Fibroblast of pulmonary artery (primary cell): ENCODE measurements around the gene RGS6.

Experiments
- DNase-seq: peaks from one replicate; pipeline ENCODE4 v3.0.0-alpha.2; 2010; ENCODE audit warnings: low read depth
- H3K4me3 ChIP-seq: replicated peaks from 2 replicates; pipeline ENCODE4 v1.5.1; 2011; ENCODE audit warnings: low read depth, mild to moderate bottlenecking, control low read depth, low read length, moderate library complexity
- TF ChIP-seq, protein P1 (sequence below): IDR thresholded peaks from 2 replicates; pipeline ENCODE4 v1.5.1; 2011; ENCODE audit warnings: mild to moderate bottlenecking, control low read depth, low read length, inconsistent platforms; ENCODE audit errors: missing control alignments

The RGS6 gene

DNA sequence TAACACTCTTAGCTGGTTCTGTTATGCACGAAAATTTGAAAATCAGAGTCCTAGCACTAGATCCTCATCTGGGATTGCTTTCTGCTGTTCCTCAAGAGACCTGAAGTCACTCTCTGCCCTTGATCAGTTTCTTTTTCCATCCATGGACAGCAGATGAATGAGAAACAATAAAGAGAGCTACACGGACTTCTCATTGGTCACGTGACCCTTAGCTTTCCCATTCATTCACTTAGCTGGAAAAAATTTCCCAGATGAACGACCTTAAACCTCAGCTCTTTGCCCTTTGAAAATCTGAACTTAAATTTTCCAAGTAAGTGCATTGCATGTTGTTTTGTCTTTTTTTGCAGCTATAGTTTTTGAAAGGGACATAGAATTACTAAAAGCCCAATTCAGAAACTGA is 27.2 kb upstream of the RGS6 start:
- no peak overlapping the region for H3K4me3 ChIP-seq
- no peak for DNase-seq
- TF ChIP-seq, protein P1, sequence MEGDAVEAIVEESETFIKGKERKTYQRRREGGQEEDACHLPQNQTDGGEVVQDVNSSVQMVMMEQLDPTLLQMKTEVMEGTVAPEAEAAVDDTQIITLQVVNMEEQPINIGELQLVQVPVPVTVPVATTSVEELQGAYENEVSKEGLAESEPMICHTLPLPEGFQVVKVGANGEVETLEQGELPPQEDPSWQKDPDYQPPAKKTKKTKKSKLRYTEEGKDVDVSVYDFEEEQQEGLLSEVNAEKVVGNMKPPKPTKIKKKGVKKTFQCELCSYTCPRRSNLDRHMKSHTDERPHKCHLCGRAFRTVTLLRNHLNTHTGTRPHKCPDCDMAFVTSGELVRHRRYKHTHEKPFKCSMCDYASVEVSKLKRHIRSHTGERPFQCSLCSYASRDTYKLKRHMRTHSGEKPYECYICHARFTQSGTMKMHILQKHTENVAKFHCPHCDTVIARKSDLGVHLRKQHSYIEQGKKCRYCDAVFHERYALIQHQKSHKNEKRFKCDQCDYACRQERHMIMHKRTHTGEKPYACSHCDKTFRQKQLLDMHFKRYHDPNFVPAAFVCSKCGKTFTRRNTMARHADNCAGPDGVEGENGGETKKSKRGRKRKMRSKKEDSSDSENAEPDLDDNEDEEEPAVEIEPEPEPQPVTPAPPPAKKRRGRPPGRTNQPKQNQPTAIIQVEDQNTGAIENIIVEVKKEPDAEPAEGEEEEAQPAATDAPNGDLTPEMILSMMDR = no peak

GRCh38 chr14:71905860-71906259 is 26.4 kb upstream of the RGS6 start:
- TF ChIP-seq, protein P1 = no peak
- no peak for DNase-seq
- no peak overlapping the region for H3K4me3 ChIP-seq

DNA sequence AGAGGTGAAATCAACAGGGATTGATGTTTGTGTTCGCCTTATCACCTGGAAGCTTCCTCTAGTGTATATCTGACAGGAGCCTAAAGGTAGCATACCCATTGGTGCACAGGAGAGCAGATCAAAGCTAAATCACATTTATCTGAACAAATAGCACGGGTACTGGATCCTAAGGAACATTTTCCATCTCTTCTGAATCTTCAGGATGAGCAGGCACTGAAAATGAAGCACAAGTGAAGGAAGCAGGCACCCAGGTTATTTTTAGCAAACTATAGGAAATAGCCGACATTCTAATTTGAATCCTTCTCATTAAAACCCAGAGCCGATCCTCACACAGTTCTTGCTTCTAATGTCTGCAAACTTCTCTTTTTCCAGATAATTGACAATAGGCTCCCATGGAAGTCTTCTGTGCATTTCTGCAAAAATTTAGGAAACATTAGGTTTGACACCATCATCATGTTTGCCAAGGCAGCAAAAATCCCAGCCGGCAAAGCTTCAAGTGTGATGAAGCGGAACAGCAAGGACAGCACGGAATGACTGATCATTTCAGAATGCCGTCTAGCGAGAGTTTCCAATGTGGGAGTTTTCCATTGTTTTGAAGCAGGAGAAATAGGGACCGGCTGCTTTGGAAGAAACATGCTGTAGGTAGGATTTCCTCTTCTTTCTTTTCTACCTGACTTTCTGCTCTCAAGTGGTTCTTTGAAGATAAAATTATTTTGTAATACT is 24.3 kb upstream of the RGS6 start:
- TF ChIP-seq, protein P1 = no peak
- DNase-seq = no peak
- no peak overlapping the region for H3K4me3 ChIP-seq

GRCh38 chr14:71911669-71912068 is 20.6 kb upstream of the RGS6 start:
- DNase-seq = no peak
- TF ChIP-seq, protein P1 = no peak
- no peak overlapping the region for H3K4me3 ChIP-seq

DNA sequence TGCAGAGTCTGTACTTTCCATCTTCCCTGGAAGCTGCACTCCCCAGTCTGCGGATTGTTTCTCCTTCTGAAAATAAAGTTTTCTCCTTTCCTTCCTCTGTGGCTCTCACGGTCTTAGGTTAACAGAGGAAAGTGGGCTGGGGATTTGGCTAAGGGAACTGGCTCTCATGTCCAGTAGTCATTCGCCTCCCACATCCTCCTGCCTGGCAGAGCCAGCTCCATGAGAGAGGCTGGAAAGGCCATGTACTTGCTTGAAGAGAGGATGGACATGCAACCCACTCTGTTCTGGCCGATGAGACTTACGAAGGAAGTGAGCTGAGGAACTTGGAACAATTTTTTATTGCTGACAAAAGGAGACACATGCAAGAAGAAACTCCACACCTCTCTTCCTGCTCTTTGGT is 18.9 kb upstream of the RGS6 start:
- no peak for DNase-seq
- no peak overlapping the region for H3K4me3 ChIP-seq
- TF ChIP-seq, protein P1 = no peak

DNA sequence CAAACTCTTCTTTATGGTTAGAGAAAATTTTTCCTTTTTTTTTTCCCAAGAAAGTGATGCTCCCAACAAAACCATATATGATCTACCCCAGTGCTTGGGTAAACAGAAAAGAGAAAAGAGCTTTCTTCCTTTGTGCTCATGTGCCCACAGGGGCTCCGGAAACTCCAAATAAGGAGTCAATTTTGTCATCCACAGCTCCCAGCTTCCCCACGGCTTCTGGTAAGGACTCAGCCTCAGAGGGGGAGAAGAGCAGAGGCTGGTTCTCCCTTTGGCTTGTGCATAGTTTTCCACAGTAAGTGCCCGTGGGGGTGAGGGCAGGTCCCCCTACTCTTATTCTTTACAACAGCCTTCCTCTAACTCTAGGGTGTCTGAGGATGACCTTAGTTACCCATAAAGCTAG is 13.3 kb upstream of the RGS6 start:
- TF ChIP-seq, protein P1 = no peak
- no peak overlapping the region for H3K4me3 ChIP-seq
- no peak for DNase-seq

GRCh38 chr14:71923513-71923912 is 8.7 kb upstream of the RGS6 start:
- TF ChIP-seq, protein P1 = no peak
- H3K4me3 ChIP-seq = no peak overlapping the region

More at GRCh38 chr14:71923513-71923912, 8.7 kb upstream of the RGS6 start:
- no peak for DNase-seq
